Myocyte (in vitro differentiated cells): Measurements from ENCODE around the gene RFTN2. TPM values are rescaled to one million over a fixed set of nuclear protein-coding genes. Genes with fewer than 3 reads are reported as not detected.
"Not testable (repeated sequence)": the region's sequence is repeated elsewhere in the genome, so short reads cannot be mapped to it uniquely, and the experiment has no call there.

Experiments
- DNase-seq: peaks from one replicate; pipeline ENCODE4 v3.0.0-alpha.2; 2012; ENCODE audit warnings: low read depth
- total RNA-seq: library from RNA; depleted of rRNA; stranded (reverse); fragments of >200 nt; gene quantifications from 2 replicates; pipeline ENCODE4 v1.2.3, GENCODE V29; 2014

RFTN2 gene
- total RNA-seq, 1 donor from 2014 or later = 6.8 TPM

DNA sequence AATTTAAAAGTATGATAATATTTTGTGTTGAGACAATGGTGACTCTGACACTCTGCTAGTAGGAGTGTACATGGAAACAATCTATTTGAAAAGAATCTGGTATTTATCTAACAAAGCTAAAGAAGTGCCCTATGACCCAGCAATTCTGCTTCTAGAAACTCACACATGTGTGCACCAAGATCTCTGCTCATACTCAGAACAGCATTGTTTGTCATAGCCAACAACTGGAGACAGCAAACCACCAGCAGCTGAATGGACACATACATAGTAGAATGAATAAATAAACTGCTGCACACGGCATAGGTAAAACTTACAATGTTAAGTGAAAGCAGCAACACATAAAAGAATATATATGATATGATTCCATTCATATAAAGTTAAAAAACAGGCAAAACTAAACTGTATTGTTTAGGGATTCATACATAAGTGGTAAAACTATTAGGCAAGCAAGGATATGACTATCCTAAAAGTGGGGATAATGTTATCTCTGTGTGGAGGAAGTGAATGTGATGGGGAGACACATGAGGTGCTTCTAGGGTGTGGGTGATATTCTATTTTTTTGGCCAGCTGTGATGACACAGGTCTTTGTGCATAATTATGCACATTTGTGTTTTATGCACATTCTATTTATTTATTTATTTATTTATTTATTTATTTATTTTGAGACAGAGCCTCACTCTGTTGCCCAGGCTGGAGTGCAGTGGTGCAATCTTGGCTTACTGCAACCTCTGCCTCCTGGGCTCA lies 71.1 kb downstream of the RFTN2 start:
- no peak for DNase-seq

DNA sequence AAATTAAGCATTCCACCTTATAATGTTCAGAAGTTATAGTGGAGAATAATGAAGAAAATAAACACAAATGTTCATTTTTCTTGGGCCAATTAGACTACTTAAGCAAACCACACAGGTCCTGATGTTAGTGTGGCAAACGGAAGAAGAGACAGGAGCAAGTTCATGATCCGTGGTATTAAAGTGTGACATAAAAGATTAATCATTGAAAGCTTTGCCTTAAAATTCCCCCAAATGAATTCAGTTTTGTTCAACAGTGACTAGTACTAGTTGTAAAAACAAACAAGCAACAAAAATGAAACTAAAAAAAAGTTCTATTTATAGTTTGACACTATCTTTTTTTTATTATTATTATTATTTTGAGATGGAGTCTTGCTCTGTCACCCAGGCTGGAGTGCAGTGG lies 73.7 kb downstream of the RFTN2 start:
- DNase-seq = no peak

DNA sequence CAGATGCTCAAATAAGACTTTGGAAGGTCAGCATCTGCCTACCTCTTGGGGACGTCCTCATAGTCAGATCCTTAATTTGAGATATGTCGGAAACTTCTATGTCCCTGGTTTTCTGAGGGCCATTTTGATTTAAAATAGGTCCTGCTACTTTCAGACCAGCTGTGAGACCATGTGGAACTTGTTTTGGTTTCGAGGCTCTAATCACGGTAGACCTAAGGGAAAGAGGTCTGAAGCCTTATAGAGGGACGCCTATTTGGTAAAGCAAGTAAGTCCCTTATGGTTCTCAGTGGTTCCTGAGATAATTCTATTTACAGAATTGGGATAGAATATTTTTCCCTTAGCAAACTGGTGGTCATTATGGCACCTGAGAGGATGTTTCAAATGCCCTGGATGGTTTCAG lies 75.1 kb downstream of the RFTN2 start:
- DNase-seq = no peak

DNA sequence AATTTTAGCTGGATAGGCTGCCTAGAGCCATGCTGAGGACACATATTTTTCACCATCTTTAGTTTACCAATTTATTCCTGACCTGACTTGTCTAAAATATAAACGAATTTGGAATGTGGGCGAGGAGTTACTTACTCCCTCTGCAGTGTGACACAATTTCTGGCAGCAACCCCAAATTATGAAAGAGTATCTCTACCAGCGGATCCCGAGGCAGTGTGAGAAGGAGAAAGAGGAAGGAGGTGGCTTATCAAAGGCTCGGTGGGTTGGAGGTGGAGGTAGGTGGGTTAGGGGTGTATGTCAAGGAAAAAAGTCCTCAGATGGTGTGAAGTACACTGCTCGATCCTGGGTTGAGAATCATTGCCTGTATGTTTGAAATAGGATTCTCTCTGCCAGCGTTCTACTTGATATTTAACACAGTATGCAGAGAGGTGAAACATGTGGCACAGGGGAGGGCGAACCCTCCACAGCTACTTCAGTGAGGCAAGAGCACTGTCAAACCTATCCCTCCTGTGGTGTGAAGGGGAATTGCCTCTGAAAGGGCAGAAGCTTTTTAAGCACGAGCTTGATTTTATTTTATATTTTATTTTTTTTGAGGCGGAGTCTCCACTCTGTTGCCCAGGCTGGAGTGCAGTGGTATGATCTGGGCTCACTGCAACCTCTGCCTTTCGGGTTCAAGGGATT lies 76.0 kb downstream of the RFTN2 start:
- DNase-seq = peak; percentile 31

DNA sequence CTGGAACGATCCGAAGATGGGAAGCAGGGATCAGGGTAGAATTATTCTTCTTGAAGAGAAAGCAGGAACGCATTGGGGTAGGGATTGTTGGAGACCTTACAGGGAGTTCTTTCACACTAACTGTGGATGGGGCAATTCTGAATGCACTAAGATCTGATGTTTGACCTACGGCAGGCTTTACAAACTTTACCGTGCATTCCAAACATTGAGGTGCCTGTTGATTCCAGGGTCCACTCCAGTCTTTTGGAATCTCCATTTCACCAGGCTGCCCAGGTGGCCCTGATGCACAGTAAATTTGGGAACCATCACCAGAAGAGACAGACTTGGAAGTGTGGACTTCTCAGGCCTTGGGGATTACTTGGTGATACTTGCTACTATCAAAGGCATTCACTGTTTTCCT lies 76.9 kb downstream of the RFTN2 start:
- no peak for DNase-seq

DNA sequence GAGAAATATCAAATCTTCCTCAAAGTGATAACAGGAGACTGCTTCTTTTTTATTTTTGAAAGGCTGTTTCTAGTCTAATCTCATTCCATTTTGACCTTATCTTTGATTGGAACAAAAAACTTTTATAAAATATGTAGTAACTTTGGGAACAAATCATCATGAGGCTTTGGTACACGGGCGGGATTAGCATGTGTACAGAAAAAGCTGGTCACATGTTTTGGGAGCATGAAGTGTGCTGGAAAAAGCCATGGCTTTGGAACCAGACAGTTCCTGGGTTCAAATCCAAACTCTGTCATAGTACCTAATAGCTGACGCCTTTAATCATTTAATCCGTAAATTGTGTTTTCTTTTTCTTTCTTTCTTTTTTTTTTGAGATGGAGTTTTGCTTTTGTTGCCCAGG lies 78.2 kb downstream of the RFTN2 start:
- no peak for DNase-seq

DNA sequence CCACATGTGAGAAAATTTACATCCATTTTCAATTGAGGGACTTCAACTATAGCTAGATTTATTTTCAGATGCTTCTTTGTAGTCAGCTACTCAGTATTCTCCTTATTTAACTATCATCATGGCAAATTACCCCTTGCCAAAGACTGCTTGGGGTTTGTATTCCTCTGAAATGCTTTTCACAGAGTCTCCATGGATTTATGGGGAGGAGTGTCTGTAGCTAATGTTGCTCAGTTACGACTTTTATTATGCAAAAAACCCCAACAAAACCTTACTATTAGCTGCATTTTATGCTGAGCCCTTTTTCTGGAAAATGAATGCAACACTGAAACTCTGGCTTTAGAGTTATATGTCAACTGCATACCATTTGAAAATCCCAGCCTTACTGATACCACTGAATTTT lies 78.6 kb downstream of the RFTN2 start:
- no peak for DNase-seq

DNA sequence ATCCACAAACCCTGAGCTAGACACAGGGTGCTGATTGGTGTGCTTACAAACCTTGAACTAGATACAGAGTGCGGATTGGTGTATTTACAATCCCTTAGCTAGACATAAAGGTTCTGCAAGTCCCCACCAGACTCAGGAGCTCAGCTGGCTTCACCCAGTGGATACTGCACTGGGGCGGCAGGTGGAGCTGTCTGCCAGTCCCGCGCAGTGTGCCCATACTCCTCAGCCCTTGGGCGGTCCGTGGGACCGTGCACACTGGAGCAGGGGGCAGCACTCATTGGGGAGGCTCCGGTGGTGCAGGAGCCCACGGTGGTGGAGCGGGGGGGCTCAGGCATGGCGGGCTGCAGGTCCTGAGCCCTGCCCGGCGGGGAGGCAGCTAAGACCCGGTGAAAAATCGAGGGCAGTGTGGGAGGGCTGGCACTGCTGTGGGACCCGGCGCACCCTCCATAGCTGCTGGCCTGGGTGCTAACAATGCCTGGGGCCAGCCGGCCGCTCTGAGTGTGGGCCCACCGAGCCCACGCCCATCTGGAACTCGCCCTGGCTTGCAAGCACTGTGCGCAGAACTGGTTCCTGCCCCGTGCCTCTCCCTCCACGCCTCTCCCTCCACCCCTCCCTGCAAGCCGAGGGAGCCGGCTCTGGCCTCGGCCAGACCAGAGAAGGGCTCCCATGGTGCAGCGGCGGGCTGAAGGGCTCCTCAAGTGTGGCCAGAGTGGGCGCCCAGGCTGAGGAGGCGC lies 83.9 kb downstream of the RFTN2 start:
- DNase-seq = no peak

DNA sequence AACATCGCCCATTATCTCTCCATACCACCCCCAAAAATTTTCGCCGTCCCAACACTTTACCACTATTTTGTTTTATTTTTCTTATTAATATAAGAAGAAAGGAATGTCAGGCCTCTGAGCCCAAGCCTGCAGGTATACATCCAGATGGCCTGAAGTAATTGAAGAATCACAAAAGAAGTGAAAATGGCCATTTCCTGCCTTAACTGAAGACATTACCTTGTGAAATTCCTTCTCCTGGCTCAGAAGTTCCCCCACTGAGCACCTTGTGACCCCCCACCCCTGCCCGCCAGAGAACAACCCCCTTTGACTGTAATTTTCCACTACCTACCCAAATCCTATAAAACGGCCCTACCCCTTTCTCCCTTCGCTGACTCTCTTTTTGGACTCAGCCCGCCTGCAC lies 88.1 kb downstream of the RFTN2 start:
- DNase-seq = not testable (repeated sequence)

DNA sequence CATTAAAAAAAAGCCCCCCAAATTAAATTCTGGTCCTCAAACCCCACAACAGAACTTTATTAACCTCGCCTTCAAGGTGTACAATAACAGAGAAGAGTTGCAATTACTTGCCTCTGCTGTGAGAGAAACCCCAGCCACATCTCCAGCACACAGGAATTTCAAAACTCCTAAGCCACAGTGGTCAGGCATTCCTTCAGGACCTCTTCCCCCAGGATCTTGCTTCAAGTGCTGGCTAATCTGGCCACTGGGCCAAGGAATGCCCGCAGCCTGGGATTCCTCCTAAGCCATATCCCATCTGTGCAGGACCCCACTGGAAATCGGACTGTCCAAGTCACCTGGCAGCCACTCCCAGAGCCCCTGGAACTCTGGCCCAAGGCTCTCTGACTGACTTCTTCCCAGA lies 95.2 kb downstream of the RFTN2 start:
- DNase-seq = peak; percentile 79

DNA sequence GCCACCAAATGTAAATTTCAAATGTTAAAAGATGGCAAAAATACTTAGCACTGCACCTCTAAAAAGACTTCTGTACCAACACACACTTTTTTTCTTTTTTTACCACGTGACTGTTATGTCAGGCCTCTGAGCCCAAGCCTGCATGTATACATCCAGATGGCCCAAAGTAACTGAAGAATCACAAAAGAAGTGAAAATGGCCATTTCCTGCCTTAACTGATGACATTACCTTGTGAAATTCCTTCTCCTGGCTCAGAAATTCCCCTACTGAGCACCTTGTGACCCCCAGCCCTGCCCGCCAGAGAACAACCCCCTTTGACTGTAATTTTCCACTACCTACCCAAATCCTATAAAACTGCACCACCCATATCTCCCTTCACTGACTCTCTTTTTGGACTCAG lies 97.1 kb downstream of the RFTN2 start:
- DNase-seq = not testable (repeated sequence)

DNA sequence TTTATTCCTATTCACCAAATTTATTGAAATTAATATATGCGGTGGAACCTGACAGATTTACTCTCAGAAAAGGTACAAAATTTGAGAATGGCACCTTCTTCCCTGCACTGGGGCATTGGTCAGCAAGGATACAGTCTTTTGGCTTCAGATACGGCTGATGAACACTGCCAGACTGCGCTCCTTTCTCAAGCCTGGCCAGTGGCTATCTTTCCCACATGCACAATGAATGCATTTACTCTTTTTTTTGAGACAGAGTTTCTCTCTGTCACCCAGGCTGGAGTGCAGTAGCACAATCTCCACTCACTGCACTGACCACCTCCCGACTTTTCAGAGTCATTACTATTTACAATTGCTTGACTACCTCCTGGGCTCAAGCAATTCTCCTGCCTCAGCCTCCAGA lies 97.9 kb downstream of the RFTN2 start:
- no peak for DNase-seq

DNA sequence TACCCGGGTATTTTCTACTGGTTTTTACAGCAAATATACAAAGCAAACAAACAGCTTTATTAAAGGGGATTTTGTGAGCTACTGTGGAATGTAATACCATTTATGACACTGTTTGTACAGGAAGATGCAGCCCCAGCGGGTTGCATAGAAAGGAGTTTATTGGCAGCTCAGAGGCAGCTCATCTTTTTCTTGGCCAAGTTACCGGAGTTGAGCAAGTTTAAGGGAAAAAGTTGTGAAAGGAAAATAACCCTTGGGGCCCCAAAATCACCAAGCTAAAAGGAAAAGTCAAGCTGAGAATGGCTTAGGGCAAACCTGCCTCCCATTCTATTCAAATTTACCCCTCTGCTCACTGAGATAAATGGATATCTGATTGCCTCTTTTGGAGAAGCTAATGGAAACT lies 98.8 kb downstream of the RFTN2 start:
- peak; percentile 11 for DNase-seq

DNA sequence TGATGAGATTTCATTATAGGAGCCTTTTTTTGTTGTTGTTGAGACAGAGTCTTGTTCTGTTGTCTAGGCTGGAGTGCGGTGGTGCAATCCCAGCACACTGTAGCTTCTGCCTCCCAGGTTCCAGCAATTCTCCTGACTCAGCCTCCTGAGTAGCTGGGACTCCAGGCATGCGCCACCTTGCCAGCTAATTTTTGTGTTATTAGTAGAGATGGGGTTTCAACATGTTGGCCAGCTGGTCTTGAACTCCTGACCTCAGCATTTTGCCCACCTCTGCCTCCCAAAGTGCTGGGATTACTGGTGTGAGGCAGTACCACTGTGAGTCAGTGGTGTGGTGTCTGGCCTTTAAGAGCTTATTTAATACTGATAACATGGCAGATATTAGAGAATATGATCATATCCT lies 99.4 kb downstream of the RFTN2 start:
- DNase-seq = peak; percentile 29

DNA sequence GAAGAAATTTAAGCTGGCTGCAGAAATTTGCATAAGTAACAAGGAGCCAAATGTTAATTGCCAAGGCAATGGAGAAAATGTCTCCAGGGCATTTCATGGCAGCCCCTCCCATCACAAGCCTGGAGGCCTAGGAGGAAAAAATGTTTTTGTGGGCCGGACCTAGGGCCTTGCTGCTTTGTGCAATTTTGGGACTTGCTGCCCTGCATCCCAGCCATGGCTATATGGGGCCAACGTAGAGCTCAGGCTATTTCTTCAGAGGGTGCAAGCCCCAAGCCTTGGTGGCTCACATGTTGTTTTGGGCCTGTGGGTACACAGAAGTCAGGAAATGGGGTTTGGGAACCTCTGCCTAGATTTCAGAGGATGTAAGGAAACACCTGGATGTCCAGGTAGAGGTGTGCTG lies 101.8 kb downstream of the RFTN2 start:
- DNase-seq = no peak

DNA sequence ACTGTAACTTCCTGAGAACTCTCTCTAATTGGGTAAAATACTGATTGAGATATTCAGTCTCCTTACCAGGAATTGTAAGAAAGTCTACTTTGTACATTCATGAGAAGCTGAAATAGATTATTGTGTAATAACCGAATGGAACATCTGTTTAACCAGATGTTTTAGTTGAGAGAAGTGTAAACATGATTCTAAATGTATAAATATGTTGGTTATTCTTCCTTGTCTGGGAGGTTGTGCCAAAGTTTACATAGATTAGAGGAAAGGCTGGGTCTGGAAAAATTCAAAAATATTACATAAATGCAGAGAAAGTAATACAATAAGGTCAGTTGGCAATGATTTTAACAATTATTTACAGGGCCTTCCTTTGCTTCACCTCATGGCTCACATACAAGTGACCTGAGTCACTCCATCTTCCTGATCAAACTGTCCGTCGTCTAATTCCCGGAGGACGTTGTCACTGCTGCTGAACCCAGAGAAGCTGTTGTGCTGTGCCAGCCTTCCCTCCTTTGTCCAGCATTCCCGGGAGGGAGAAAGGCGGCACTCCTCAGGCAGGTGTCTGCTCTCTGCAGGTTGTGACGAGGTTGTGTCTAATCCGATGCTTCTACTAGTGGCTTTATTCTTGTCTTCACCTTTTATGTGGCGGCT lies 103.6 kb downstream of the RFTN2 start:
- peak; percentile 15 for DNase-seq

DNA sequence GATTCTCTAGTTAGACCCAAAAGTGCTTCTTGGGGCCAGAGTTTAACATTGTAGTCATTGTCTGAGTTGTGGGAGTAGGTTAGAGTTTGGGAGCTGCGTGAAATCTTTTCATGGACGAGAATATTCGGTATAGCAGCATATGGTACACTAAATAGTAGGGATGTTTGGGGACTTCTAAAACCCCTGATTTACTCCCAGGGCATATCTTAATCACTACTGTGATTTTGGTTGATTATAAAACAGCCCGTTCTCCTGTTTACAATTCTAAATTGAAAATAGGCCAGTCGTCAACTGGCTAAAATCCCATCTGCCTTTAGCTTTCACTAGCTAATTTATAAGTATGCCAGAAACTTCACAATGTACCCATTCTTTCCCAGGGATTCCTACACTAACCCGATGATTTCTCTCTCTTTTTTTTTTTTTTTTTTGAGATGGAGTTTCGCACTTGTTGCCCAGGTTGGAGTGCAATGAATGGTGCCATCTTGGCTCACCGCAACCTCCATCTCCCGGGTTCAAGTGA lies 115.2 kb downstream of the RFTN2 start:
- no peak for DNase-seq

DNA sequence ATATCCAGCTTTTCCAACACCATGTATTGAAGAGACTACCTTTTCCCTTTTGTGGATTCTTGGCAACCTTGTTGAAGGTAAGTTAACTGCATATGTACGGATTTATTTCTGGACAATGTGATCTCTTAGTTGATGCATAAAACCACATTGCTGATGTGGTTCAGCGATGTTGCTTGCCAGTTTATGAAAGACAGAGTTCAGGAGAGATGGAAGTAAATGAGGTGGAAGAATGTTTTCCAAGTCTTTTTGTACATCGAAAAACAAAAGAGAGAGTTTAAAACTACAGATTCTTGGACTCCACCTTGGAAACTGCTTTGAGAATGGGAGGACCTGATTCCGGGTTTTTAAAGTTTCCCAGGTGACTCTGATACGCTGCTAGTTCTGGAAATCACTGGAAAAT lies 115.7 kb downstream of the RFTN2 start:
- no peak for DNase-seq

DNA sequence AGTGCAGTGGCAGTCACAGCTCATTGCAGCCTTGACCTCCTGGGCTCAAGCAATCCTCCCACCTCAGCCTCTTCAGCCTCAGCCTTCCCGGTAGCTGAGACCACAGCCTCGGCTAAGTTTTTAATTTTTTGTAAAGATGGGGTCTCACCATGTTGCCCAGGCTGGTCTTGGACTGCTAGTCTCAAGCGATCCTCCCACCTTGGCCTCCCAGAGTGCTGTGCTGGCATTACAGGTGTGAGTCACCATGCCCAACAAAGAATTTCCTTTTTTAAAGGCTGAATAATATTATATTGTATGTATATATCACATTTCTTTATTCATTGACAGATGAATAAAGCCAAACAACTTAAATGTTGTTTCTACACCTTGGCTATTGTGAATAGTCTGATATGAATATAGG lies 117.0 kb downstream of the RFTN2 start:
- no peak for DNase-seq

DNA sequence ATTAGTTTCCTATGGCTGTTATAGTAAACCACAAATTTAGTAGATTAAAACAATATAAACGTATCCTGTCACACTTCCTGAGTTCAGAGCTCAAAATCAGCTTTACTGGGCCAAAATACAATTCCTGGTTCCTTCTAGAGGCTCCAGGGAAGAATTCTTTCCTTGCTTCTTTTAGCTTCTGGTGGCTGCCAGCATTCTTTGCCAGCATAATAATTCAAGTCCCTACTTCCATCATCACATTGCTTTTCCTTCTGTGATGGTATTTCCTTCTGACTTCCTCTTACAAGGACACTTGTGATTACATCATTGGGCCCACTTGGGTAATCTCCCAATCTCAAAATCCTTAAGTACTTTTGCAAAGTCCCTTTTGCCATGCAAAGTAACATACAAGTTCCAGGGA lies 118.9 kb downstream of the RFTN2 start:
- no peak for DNase-seq

DNA sequence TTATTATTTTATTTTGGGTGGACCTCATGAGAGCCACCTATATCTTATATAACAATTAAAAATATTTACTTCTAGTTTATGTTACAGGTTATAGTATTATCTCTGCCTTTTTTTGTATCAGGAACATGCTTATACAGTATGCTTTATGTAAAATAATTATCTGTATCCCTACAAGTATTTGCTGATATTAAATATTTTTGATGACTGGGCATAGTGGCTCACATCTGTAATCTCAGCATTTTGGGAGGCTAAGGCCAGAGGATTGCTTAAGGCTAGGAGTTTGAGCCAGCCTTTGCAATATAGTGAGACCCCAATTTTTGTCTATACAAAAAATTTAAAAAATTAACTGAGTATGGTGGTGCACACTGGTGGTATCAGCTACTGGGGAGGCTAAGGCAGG lies 119.9 kb downstream of the RFTN2 start:
- DNase-seq = no peak

DNA sequence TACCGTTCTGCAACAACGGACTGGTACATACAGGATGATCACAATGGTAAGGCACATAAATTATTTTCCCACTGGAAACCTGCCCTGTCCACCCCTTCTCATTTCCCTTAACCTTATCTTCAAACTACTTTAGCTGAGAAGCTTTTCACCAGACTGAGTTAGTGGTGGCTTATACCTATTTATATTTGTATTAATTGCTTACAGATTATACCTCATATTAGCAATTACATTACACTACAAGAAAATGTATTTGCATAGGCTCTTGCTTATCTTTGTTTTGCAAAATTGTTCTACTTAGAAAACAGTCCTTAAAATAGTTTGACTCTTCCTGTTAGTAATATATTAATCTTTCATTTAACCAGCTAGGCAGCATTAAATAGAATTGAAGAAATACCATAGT lies 124.1 kb downstream of the RFTN2 start:
- DNase-seq = not testable (repeated sequence)
